ENCODE data around the gene THSD8.

THSD8 gene

GRCh38 chr19:12791345-12792050, 10.4 kb upstream of the THSD8 start, which contains the start of gene JUNB:
Gene JUNB (plus strand): TSS chr19:12791486. CDS start chr19:12791772, 286 bp downstream.
- TF ChIP-seq CTCF (IDR thresholded peaks at IDR 0.05) = no peak

DNA sequence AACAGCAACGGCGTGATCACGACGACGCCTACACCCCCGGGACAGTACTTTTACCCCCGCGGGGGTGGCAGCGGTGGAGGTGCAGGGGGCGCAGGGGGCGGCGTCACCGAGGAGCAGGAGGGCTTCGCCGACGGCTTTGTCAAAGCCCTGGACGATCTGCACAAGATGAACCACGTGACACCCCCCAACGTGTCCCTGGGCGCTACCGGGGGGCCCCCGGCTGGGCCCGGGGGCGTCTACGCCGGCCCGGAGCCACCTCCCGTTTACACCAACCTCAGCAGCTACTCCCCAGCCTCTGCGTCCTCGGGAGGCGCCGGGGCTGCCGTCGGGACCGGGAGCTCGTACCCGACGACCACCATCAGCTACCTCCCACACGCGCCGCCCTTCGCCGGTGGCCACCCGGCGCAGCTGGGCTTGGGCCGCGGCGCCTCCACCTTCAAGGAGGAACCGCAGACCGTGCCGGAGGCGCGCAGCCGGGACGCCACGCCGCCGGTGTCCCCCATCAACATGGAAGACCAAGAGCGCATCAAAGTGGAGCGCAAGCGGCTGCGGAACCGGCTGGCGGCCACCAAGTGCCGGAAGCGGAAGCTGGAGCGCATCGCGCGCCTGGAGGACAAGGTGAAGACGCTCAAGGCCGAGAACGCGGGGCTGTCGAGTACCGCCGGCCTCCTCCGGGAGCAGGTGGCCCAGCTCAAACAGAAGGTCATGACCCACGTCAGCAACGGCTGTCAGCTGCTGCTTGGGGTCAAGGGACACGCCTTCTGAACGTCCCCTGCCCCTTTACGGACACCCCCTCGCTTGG, 9.6 kb upstream of the THSD8 start:
- TF ChIP-seq CTCF (IDR thresholded peaks at IDR 0.05) = no peak

GRCh38 chr19:12792853-12793289, 9.0 kb upstream of the THSD8 start:
- TF ChIP-seq CTCF (IDR thresholded peaks at IDR 0.05) = no peak

DNA sequence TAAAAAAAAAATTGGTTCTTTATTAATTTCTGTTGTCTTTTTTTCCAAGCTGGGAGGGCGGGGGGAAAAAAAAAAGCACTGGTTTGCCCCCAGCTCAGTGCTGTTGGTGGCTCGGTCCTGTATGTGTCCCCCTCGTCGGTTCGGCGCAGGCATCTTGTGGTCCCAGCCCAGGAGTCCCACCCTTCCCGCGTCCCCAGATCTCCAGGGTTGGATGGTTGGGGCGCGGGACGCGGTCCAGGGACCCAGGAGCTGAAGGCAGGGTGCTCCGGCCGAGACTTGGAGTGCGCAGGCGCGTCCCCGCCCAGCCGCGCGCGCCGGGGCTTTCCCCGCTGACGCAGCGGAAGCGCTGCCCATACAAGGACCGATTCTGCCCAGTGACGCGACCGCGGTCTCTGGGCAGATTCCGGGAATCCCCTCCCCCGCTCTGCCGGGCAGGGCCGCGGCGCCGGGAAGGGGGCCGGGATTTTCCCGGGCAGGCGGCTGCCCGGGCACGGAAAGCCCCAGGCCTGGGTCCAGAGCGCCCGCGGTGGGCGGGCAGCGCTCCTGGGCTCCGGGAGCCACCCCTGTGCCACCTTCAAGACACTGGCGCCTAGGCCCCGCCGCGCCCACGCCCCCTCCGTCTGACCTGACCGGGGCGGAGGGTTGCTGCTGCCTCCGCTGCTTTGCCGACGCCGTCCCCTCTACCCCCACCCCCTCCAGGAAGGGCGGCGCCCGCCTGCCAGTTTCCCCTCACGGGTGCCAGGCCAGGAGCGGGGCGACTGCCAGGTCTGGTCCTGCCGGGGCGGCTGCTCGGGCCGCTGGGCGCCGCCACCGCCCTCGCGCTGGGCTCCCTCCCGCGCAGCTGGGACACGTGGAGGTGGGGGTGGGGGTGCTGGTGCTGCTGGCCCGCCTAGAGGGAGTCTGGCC, 8.3 kb upstream of the THSD8 start:
- no peak for TF ChIP-seq CTCF (IDR thresholded peaks at IDR 0.05)

GRCh38 chr19:12794196-12794941, 7.5 kb upstream of the THSD8 start:
- no peak for TF ChIP-seq CTCF (IDR thresholded peaks at IDR 0.05)

DNA sequence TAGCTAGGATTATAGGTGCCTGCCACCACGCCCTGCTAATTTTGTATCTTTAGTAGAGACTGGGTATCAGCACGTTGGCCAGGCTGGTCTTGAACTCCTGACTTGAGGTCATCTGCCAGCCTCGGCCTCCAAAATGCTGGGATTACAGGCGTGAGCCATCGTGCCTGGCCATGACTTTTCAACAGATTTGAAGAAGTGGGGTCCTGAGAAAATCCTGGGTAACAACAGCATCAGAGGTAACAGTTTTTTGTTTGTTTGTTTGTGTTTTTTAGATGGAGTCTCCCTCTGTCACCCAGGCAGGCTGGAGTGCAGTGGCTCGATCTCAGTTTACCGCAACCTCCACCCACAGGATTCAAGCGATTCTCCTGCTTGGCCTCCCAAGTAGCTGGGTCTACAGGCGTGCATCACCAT, 6.9 kb upstream of the THSD8 start:
- TF ChIP-seq CTCF (IDR thresholded peaks at IDR 0.05) = no peak

Measured in LNCAP (cell line).